K562 (cell line): ENCODE measurements around the gene SUGP1. TPM values are rescaled to one million over a fixed set of nuclear protein-coding genes. Genes with fewer than 3 reads are reported as not detected.

Experiments used
- C11orf30 ChIP-seq: fragments of 450-650 bp; IDR thresholded peaks from 2 replicates; pipeline ENCODE4 v1.6.1; 2016; ENCODE audit warnings: low read depth, mild to moderate bottlenecking
- CBX1 ChIP-seq: sonication (generic); IDR thresholded peaks from 2 replicates; pipeline ENCODE4 v1.6.1; 2016; ENCODE audit warnings: antibody characterized with exemption, low read depth, mild to moderate bottlenecking
- ESRRA ChIP-seq: fragments of 450-650 bp; IDR thresholded peaks from 2 replicates; pipeline ENCODE4 v1.6.1; 2014; ENCODE audit warnings: low read depth, mild to moderate bottlenecking, moderate library complexity, borderline replicate concordance
- FOXJ2 ChIP-seq: fragments of 200-800 bp; sonication (Bioruptor generic); IDR thresholded peaks from 2 replicates; pipeline ENCODE4 v1.6.1; 2016; ENCODE audit warnings: missing genetic modification characterization, missing compliant biosample characterization
- HCFC1 ChIP-seq: IDR thresholded peaks from 2 replicates; pipeline ENCODE4 v1.6.1; 2012; ENCODE audit warnings: low read depth, low read length, improper control_type of control experiment
- HDAC6 ChIP-seq: IDR thresholded peaks from 2 replicates; pipeline ENCODE4 v1.6.1; 2012; ENCODE audit warnings: low read depth, mild to moderate bottlenecking, control low read depth, inconsistent platforms, low read length, moderate library complexity
- KHSRP ChIP-seq: fragments of 450-650 bp; IDR thresholded peaks from 2 replicates; pipeline ENCODE4 v1.6.1; 2017
- LEF1 ChIP-seq: fragments of 450-650 bp; IDR thresholded peaks from 2 replicates; pipeline ENCODE4 v1.6.1; 2016; ENCODE audit warnings: mild to moderate bottlenecking
- MEIS2 ChIP-seq: fragments of 450-650 bp; IDR thresholded peaks from 2 replicates; pipeline ENCODE4 v1.6.1; 2014; ENCODE audit warnings: mild to moderate bottlenecking; ENCODE audit not compliant: partially characterized antibody
- MTA2 ChIP-seq: fragments of 450-650 bp; IDR thresholded peaks from 2 replicates; pipeline ENCODE4 v1.6.1; 2016; ENCODE audit warnings: low read depth
- MTA3 ChIP-seq: fragments of 450-650 bp; formaldehyde crosslinking; IDR thresholded peaks from 2 replicates; pipeline ENCODE4 v1.6.1; 2017; ENCODE audit warnings: mild to moderate bottlenecking, borderline replicate concordance
- NRF1 ChIP-seq, 2 experiments: fragments of 450-650 bp; IDR thresholded peaks in 1 of 2; conservative IDR thresholded peaks in 1 of 2; 2 replicates each; pipeline ENCODE4 v1.6.1; 2014; ENCODE audit warnings: mild to moderate bottlenecking in 2 of 2
- SMC3 ChIP-seq: conservative IDR thresholded peaks from 2 replicates; pipeline ENCODE4 v1.6.1; 2011; ENCODE audit warnings: low read depth, low read length, improper control_type of control experiment; ENCODE audit not compliant: insufficient read depth
- SPI1 ChIP-seq: IDR thresholded peaks from 2 replicates; pipeline ENCODE4 v1.6.1; 2011; ENCODE audit warnings: low read depth, low read length, control low read depth, borderline replicate concordance
- STAG1 ChIP-seq: sonication (generic); formaldehyde crosslinking; IDR thresholded peaks from 2 replicates; pipeline ENCODE4 v1.5.0; 2020; ENCODE audit warnings: missing genetic modification reagents, borderline replicate concordance
- TBP ChIP-seq: optimal IDR thresholded peaks from 2 replicates; pipeline ENCODE3; 2011; ENCODE audit warnings: low read depth, low read length, improper control_type of control experiment
- ZNF79 ChIP-seq: fragments of 250-450 bp; sonication (Bioruptor Pico); IDR thresholded peaks from 2 replicates; pipeline ENCODE4 v1.4.0; 2020; ENCODE audit warnings: low read depth, mild to moderate bottlenecking, moderate library complexity
- polyA plus RNA-seq, 8 experiments: library from polyadenylated mRNA; depleted of rRNA in 4 of 8; stranded (reverse) in 5 of 8; unstranded in 3 of 8; fragments of >200 nt; fragmentation: Nextera tagmentation in 2 of 8; fragmentation: Illumina TruSeq in 1 of 8; extraction: Ambion mirVana in 2 of 8; extraction: Trizol in 1 of 8; gene quantifications; 2 replicates each; pipeline versions ENCODE4 v1.2.1 to v1.2.3, GENCODE V29; 2011 to 2014; ENCODE audit warnings: inconsistent platforms in 1 of 8, missing spikeins in 1 of 8
- total RNA-seq, 7 experiments: library from RNA; depleted of rRNA in 6 of 7; stranded (reverse); fragments of >200 nt in 6 of 7; fragmentation: Illumina TruSeq in 2 of 7; extraction: Trizol in 2 of 7; gene quantifications; 2 replicates each; pipeline versions ENCODE4 v1.2.1 to v1.2.3, GENCODE V29; 2011 to 2021; ENCODE audit warnings: low replicate concordance in 1 of 7
- TF ChIP-seq, protein P1 (sequence below): sonication (generic); formaldehyde crosslinking; IDR thresholded peaks from 2 replicates; pipeline ENCODE4 v1.8.0; 2022; ENCODE audit warnings: mild to moderate bottlenecking, missing genetic modification reagents
- TF ChIP-seq, protein P2 (sequence below): sonication (generic); formaldehyde crosslinking; IDR thresholded peaks from 2 replicates; pipeline ENCODE4 v1.8.0; 2022; ENCODE audit warnings: missing genetic modification reagents, mild to moderate bottlenecking, moderate library complexity, borderline replicate concordance
- TF ChIP-seq, protein P3 (sequence below): fragments of 450-650 bp; IDR thresholded peaks from 2 replicates; pipeline ENCODE4 v1.6.1; 2018; ENCODE audit not compliant: partially characterized antibody
- TF ChIP-seq, protein P4 (sequence below), 3 experiments: IDR thresholded peaks in 2 of 3; conservative IDR thresholded peaks in 1 of 3; 2 replicates each; pipeline ENCODE4 v1.5.1; 2011 to 2012; ENCODE audit warnings: low read length in 3 of 3, mild to moderate bottlenecking in 3 of 3, control low read depth in 2 of 3, improper control_type of control experiment in 1 of 3, inconsistent platforms in 1 of 3, low read depth in 1 of 3, mixed read lengths in 1 of 3, moderate library complexity in 1 of 3; ENCODE audit not compliant: insufficient read depth in 2 of 3

SUGP1 gene
- total and polyA plus RNA-seq, 9 of the 15 experiments (the other 6 are each of a cell fraction or from before 2014, with no cell fraction given), result 1.0 to 53.3 (median 32.4) TPM

DNA sequence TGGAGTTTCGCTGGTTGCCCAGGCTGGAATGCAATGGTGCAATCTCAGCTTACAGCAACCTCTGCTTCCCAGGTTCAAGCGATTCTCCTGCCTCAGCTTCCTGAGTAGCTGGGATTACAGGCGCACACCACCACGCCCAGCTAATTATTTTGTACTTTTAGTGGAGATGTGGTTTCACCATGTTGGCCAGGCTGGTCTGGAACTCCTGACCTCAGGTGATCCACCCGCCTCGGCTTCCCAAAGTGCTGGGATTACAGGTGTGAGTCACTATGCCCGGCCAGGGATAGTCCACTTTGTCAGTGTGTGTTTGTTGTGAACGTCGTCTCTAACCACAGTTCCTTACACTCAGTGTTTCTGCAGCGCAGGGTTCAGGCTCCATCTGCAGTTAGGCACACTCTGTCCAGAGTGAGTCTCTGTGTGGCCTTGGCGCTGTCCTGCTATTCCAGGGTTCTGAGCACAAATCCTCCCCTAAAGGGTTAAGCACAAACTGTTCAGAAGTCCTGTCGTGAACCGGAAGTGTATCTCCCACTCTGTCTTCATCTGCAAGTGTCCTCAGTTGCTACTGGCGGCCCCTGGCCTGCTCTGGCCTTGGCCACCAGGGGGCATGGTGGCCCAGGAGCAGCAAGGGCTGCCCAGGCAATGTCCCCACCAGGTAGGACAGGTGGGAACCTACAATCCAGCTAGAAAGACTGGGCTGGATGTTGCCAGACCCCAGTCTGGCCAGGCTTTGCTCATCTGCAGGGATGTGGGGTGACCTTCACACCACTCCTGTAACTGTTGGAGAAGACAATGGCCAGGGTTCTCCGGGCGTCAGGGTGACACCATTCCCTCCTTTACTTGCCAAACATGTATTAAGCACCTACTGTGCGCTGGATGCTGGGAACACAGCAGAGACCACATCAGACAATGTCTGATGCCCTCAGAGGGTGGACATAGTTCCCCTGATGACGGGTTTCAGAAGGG lies 46.4 kb upstream of the SUGP1 start (continued):
- TF ChIP-seq, protein P1, sequence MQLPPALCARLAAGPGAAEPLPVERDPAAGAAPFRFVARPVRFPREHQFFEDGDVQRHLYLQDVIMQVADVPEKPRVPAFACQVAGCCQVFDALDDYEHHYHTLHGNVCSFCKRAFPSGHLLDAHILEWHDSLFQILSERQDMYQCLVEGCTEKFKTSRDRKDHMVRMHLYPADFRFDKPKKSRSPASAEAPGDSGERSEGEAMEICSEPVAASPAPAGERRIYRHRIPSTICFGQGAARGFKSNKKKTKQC (CRISPR knock-in tag), result 0 out of 2 replicates have a peak, but pooled peaks have one; percentile 44
- TF ChIP-seq CBX1, result peak; percentile 77; the same call in 1 of the 2 replicates
- peak; percentile 78; the same call in 1 of the 2 replicates for TF ChIP-seq STAG1
- TF ChIP-seq C11orf30, result peak; percentile 32; the same call in 1 of the 2 replicates
- TF ChIP-seq FOXJ2 (tag), result no peak
- TF ChIP-seq TBP, result no peak
- peak; percentile 65 for TF ChIP-seq MTA2
- TF ChIP-seq, protein P2, sequence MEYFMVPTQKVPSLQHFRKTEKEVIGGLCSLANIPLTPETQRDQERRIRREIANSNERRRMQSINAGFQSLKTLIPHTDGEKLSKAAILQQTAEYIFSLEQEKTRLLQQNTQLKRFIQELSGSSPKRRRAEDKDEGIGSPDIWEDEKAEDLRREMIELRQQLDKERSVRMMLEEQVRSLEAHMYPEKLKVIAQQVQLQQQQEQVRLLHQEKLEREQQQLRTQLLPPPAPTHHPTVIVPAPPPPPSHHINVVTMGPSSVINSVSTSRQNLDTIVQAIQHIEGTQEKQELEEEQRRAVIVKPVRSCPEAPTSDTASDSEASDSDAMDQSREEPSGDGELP (CRISPR knock-in tag), result peak; percentile 84
- peak; percentile 39; the same call in 1 of the 2 replicates for TF ChIP-seq SPI1
- TF ChIP-seq ESRRA, result peak; percentile 71
- peak; percentile 89 for TF ChIP-seq SMC3
- peak; percentile 44 for TF ChIP-seq MEIS2
- TF ChIP-seq, protein P3, sequence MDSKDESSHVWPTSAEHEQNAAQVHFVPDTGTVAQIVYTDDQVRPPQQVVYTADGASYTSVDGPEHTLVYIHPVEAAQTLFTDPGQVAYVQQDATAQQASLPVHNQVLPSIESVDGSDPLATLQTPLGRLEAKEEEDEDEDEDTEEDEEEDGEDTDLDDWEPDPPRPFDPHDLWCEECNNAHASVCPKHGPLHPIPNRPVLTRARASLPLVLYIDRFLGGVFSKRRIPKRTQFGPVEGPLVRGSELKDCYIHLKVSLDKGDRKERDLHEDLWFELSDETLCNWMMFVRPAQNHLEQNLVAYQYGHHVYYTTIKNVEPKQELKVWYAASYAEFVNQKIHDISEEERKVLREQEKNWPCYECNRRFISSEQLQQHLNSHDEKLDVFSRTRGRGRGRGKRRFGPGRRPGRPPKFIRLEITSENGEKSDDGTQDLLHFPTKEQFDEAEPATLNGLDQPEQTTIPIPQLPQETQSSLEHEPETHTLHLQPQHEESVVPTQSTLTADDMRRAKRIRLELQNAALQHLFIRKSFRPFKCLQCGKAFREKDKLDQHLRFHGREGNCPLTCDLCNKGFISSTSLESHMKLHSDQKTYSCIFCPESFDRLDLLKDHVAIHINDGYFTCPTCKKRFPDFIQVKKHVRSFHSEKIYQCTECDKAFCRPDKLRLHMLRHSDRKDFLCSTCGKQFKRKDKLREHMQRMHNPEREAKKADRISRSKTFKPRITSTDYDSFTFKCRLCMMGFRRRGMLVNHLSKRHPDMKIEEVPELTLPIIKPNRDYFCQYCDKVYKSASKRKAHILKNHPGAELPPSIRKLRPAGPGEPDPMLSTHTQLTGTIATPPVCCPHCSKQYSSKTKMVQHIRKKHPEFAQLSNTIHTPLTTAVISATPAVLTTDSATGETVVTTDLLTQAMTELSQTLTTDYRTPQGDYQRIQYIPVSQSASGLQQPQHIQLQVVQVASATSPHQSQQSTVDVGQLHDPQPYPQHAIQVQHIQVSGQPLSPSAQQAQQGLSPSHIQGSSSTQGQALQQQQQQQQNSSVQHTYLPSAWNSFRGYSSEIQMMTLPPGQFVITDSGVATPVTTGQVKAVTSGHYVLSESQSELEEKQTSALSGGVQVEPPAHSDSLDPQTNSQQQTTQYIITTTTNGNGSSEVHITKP, result peak; percentile 91
- peak; percentile 49 for TF ChIP-seq HCFC1
- TF ChIP-seq NRF1 (conservative IDR thresholded peaks at IDR 0.05 in 1 of 2, IDR thresholded peaks at IDR 0.05 in 1 of 2), result peak; percentile 20 to 21; a peak in 1 of 4 replicates
- TF ChIP-seq LEF1, result peak; percentile 52; the same call in 1 of the 2 replicates
- TF ChIP-seq KHSRP, result no peak
- no peak for TF ChIP-seq ZNF79 (CRISPR knock-in tag)
- TF ChIP-seq MTA3, result peak; percentile 87; the same call in 1 of the 2 replicates
- TF ChIP-seq, protein P4, sequence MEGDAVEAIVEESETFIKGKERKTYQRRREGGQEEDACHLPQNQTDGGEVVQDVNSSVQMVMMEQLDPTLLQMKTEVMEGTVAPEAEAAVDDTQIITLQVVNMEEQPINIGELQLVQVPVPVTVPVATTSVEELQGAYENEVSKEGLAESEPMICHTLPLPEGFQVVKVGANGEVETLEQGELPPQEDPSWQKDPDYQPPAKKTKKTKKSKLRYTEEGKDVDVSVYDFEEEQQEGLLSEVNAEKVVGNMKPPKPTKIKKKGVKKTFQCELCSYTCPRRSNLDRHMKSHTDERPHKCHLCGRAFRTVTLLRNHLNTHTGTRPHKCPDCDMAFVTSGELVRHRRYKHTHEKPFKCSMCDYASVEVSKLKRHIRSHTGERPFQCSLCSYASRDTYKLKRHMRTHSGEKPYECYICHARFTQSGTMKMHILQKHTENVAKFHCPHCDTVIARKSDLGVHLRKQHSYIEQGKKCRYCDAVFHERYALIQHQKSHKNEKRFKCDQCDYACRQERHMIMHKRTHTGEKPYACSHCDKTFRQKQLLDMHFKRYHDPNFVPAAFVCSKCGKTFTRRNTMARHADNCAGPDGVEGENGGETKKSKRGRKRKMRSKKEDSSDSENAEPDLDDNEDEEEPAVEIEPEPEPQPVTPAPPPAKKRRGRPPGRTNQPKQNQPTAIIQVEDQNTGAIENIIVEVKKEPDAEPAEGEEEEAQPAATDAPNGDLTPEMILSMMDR (IDR thresholded peaks at IDR 0.05 in 2 of 3, conservative IDR thresholded peaks at IDR 0.05 in 1 of 3; ENCODE audit: insufficient read depth in 2 of 3, low read depth in 1 of 3, low read length in 3 of 3), result peak; percentile 94 to 99 (median 95)
- no peak for TF ChIP-seq HDAC6
